HG02763 (cell line): ENCODE data around the gene KSR1.

Source experiments
- ATAC-seq: cut with Tn5 transposase; IDR thresholded peaks from one replicate; pipeline ENCODE4 v1.9.1; 2021; ENCODE audit warnings: mild to moderate bottlenecking, moderate library complexity; ENCODE audit not compliant: unreplicated experiment

Gene KSR1

GRCh38 chr17:27547301-27547683 is 91.0 kb downstream of the KSR1 start:
- no peak for ATAC-seq

- no peak for ATAC-seq
Measured at GRCh38 chr17:27548369-27548768, 92.1 kb downstream of the KSR1 start.

GRCh38 chr17:27549251-27549893 is 93.1 kb downstream of the KSR1 start:
- no peak for ATAC-seq

- no peak for ATAC-seq
Measured at GRCh38 chr17:27550291-27550930, 94.2 kb downstream of the KSR1 start.

GRCh38 chr17:27550974-27551505 is 94.8 kb downstream of the KSR1 start:
- ATAC-seq = no peak

GRCh38 chr17:27551701-27552248 is 95.5 kb downstream of the KSR1 start:
- ATAC-seq = no peak

- ATAC-seq = no peak
Measured at GRCh38 chr17:27552276-27552732, 96.1 kb downstream of the KSR1 start.

GRCh38 chr17:27553019-27553511 is 96.8 kb downstream of the KSR1 start:
- ATAC-seq = no peak

- ATAC-seq = no peak
Measured at GRCh38 chr17:27554152-27554551, 97.9 kb downstream of the KSR1 start.

GRCh38 chr17:27554911-27555310 is 98.7 kb downstream of the KSR1 start:
- no peak for ATAC-seq

- no peak for ATAC-seq
Measured at GRCh38 chr17:27555339-27555738, 99.1 kb downstream of the KSR1 start.

- ATAC-seq = no peak
Measured at GRCh38 chr17:27558341-27558740, 102.1 kb downstream of the KSR1 start.

- no peak for ATAC-seq
Measured at GRCh38 chr17:27558842-27559505, 102.7 kb downstream of the KSR1 start.

GRCh38 chr17:27559506-27560481 is 103.5 kb downstream of the KSR1 start:
- no peak for ATAC-seq

GRCh38 chr17:27560668-27561067 is 104.4 kb downstream of the KSR1 start:
- no peak for ATAC-seq

GRCh38 chr17:27562777-27563455 is 106.7 kb downstream of the KSR1 start:
- ATAC-seq = no peak

- no peak for ATAC-seq
Measured at GRCh38 chr17:27563532-27563931, 107.3 kb downstream of the KSR1 start.

- ATAC-seq = no peak
Measured at GRCh38 chr17:27564463-27564862, 108.2 kb downstream of the KSR1 start.

GRCh38 chr17:27565874-27566670 is 109.8 kb downstream of the KSR1 start:
- ATAC-seq = no peak
